Endothelial cell of umbilical vein (primary cell): ENCODE results near the gene CPSF3. TPM values are rescaled to one million over a fixed set of nuclear protein-coding genes. Genes with fewer than 3 reads are reported as not detected.

Source experiments
- BruUV-seq: library from RNA; stranded (reverse); fragments of 400-500 nt; replicated peaks from 2 replicates; lab custom pipeline; 2021; lab: Mats Ljungman, UMichigan
- CTCF ChIA-PET: fragments of 300-600, 350-600 bp; sonication (Branson Sonifier 250); formaldehyde crosslinking; loops from one replicate; lab custom pipeline; 2021; ENCODE audit warnings: antibody characterized with exemption, inconsistent platforms; lab: Charles Lee
- POLR2A ChIA-PET: fragments of 300-600, 350-600 bp; sonication (Branson Sonifier 250); formaldehyde crosslinking; loops from one replicate; lab custom pipeline; 2021; ENCODE audit warnings: antibody characterized with exemption, inconsistent platforms; lab: Charles Lee
- DNase-seq: peaks from one replicate; pipeline ENCODE4 v3.0.0-alpha.2; 2011; ENCODE audit warnings: low read depth, low spot score
- FAIRE-seq: peaks from 2 replicates; lab custom pipeline; 2011; peaks lifted over from hg19 to GRCh38; lab: Jason Lieb, UNC
- H2AFZ ChIP-seq: 2 replicates; pipeline ENCODE4 v1.6.0; 2012; ENCODE audit warnings: low read depth, low read length, control low read depth, inconsistent platforms
- H3K27ac ChIP-seq: 2 replicates; pipeline ENCODE4 v1.5.1; 2011; ENCODE audit warnings: low read depth, mild to moderate bottlenecking, control low read depth, low read length, moderate library complexity; ENCODE audit not compliant: insufficient read depth
- H3K27me3 ChIP-seq, 2 experiments: 2 replicates each; pipeline versions ENCODE4 v1.6.0 to v1.6.1; 2011; ENCODE audit warnings: low read length in 2 of 2, mixed read lengths in 1 of 2; ENCODE audit not compliant: control insufficient read depth in 2 of 2, insufficient read depth in 2 of 2
- H3K36me3 ChIP-seq, 2 experiments: 2 replicates in 1 of 2; 3 replicates in 1 of 2; pipeline ENCODE4 v1.5.1; 2011; ENCODE audit warnings: low read length in 2 of 2, mild to moderate bottlenecking in 1 of 2, moderate library complexity in 1 of 2; ENCODE audit not compliant: control insufficient read depth in 2 of 2, insufficient read depth in 2 of 2; ENCODE audit errors: extremely low read depth in 1 of 2
- H3K4me1 ChIP-seq: 3 replicates; pipeline ENCODE4 v1.5.1; 2011; ENCODE audit warnings: mild to moderate bottlenecking, low read length; ENCODE audit not compliant: control insufficient read depth, insufficient read depth; ENCODE audit errors: extremely low read depth
- H3K4me2 ChIP-seq: 2 replicates; pipeline ENCODE4 v1.6.1; 2011; ENCODE audit warnings: low read length, control low read depth, mixed read lengths; ENCODE audit not compliant: insufficient read depth
- H3K4me3 ChIP-seq, 3 experiments: fragments of 200-600 bp in 1 of 3; sonication (generic), shearing (Covaris generic) in 1 of 3; replicated peaks in 1 of 3; 2 replicates each; pipeline ENCODE4 v1.5.1; 2011 to 2016; ENCODE audit warnings: control low read depth in 3 of 3, low read length in 3 of 3, mild to moderate bottlenecking in 2 of 3, inconsistent platforms in 1 of 3, low read depth in 1 of 3, moderate library complexity in 1 of 3; ENCODE audit not compliant: insufficient read depth in 1 of 3
- H3K79me2 ChIP-seq: 2 replicates; pipeline ENCODE4 v1.6.0; 2012; ENCODE audit warnings: low read length, inconsistent platforms; ENCODE audit not compliant: control insufficient read depth, insufficient read depth
- H3K9ac ChIP-seq: replicated peaks from 2 replicates; pipeline ENCODE3; 2011; ENCODE audit warnings: low read length, control low read depth; ENCODE audit not compliant: insufficient read depth; ENCODE audit errors: extremely low read depth
- H3K9me1 ChIP-seq: replicated peaks from 3 replicates; pipeline ENCODE4 v1.6.0; 2011; ENCODE audit warnings: mild to moderate bottlenecking, low read length; ENCODE audit not compliant: control insufficient read depth, insufficient read depth; ENCODE audit errors: extremely low read depth
- H3K9me3 ChIP-seq: replicated peaks from 2 replicates; pipeline ENCODE4 v1.5.1; 2012; ENCODE audit warnings: low read length, inconsistent platforms; ENCODE audit not compliant: control insufficient read depth, insufficient read depth
- H4K20me1 ChIP-seq: replicated peaks from 2 replicates; pipeline ENCODE3; 2011; ENCODE audit warnings: mild to moderate bottlenecking, low read length; ENCODE audit not compliant: control insufficient read depth, insufficient read depth; ENCODE audit errors: extremely low read depth
- CTCF ChIP-seq, 2 donors: IDR thresholded peaks; 1 replicate in 1 of 2; 2 replicates in 1 of 2; pipeline ENCODE4 v1.5.1; 2011; ENCODE audit warnings: low read length in 2 of 2, mild to moderate bottlenecking in 2 of 2, moderate library complexity in 2 of 2, control low read depth in 1 of 2, inconsistent platforms in 1 of 2, low read depth in 1 of 2; ENCODE audit not compliant: insufficient read depth in 1 of 2; ENCODE audit errors: extremely low read depth in 1 of 2
- EZH2 ChIP-seq: IDR thresholded peaks from 2 replicates; pipeline ENCODE4 v1.6.1; 2012; ENCODE audit warnings: borderline replicate concordance, low read depth, mild to moderate bottlenecking, moderate library complexity, low read length, inconsistent platforms; ENCODE audit not compliant: severe bottlenecking
- FOS ChIP-seq: IDR thresholded peaks from 2 replicates; pipeline ENCODE4 v1.6.1; 2011; ENCODE audit warnings: mild to moderate bottlenecking, low read length, moderate library complexity, borderline replicate concordance; ENCODE audit not compliant: insufficient read depth
- GATA2 ChIP-seq: IDR thresholded peaks from 2 replicates; pipeline ENCODE4 v1.7.0; 2011; ENCODE audit warnings: low read depth, mild to moderate bottlenecking, moderate library complexity, mixed read lengths, low read length; ENCODE audit not compliant: insufficient read length, insufficient read depth
- JUN ChIP-seq: IDR thresholded peaks from 2 replicates; pipeline ENCODE4 v1.6.1; 2011; ENCODE audit warnings: borderline replicate concordance, low read depth; ENCODE audit not compliant: insufficient read length, insufficient read depth
- MAX ChIP-seq: IDR thresholded peaks from 2 replicates; pipeline ENCODE4 v1.6.1; 2011; ENCODE audit not compliant: insufficient read depth, insufficient read length
- MYC ChIP-seq: IDR thresholded peaks from one replicate; pipeline ENCODE4 v1.6.1; 2011; ENCODE audit warnings: mild to moderate bottlenecking, low read depth, low read length
- POLR2A ChIP-seq: IDR thresholded peaks from 2 replicates; pipeline ENCODE4 v1.6.1; 2012; ENCODE audit warnings: low read depth, mild to moderate bottlenecking, control low read depth, low read length
- POLR2AphosphoS5 ChIP-seq: IDR thresholded peaks from 2 replicates; pipeline ENCODE4 v1.6.1; 2012; ENCODE audit warnings: low read depth, mild to moderate bottlenecking, control low read depth, low read length, moderate library complexity; ENCODE audit not compliant: insufficient read depth
- dilution Hi-C: fragments of 300-500 bp; cut with MboI; formaldehyde crosslinking; loops from one replicate; pipeline ENCODE4 v1.15.0; 2019; ENCODE audit warnings: low sequenced_read_pairs; ENCODE audit not compliant: extremely low pct_ligation_motif_present
- intact Hi-C: fragments of 100-400 bp; cut with micrococcal nuclease; formaldehyde crosslinking; loops from one replicate; pipeline ENCODE4 v1.10.0; 2022
- polyA plus RNA-seq, 4 experiments: library from polyadenylated mRNA; depleted of rRNA in 3 of 4; stranded (reverse) in 3 of 4; unstranded in 1 of 4; fragments of >200 nt; gene quantifications; 2 replicates each; pipeline versions ENCODE4 v1.2.1 to v1.2.3, GENCODE V29; 2011 to 2012; ENCODE audit warnings: missing spikeins in 1 of 4
- total RNA-seq: library from RNA; stranded (reverse); gene quantifications from 2 replicates; pipeline ENCODE4 v1.2.3, GENCODE V29; 2021

Gene CPSF3
- total and polyA plus RNA-seq, 2 donors (not counting 3 experiments of a cell fraction or from before 2014, with no cell fraction given): 13.7 to 35.6 TPM

- BruUV-seq: no TSS peak
- Histone ChIP-seq H3K4me2 (no peak overlapping the region), H3K79me2 (no peaks in the 10 kb centered on the region), H4K20me1 (no peaks in the 10 kb centered on the region), H3K36me3 (peaks cover 9 to 15% of the 10 kb centered on the region in 2 experiments), H3K27me3 (no peaks in the 10 kb centered on the region), H3K9me1 (no peaks in the 10 kb centered on the region), H2AFZ (no peak overlapping the region), H3K4me3 (no peak overlapping the region), H3K9ac (no peak overlapping the region), H3K9me3 (no peaks in the 10 kb centered on the region), H3K27ac (no peak overlapping the region), H3K4me1 (no peaks in the 10 kb centered on the region)
- ChIA-PET POLR2A (no interaction called here), CTCF (no interaction called here)
- no peak for FAIRE-seq
- intact Hi-C loops: no loop called here
- dilution Hi-C loops: no loop called here
- TF ChIP-seq EZH2 (no peak), POLR2AphosphoS5 (no peak), MYC (no peak)
- no peak for DNase-seq
Measured at GRCh38 chr2:9443526-9443925, 20.1 kb downstream of the CPSF3 start.

GRCh38 chr2:9445089-9445488 is 21.6 kb downstream of the CPSF3 start:
- intact Hi-C loops (no loop called here), dilution Hi-C loops (no loop called here)
- no TSS peak for BruUV-seq
- Histone ChIP-seq H3K9me1 (no peaks in the 10 kb centered on the region), H3K9ac (no peak overlapping the region), H3K4me3 (no peak overlapping the region), H3K36me3 (peaks cover 9 to 15% of the 10 kb centered on the region in 2 experiments), H2AFZ (no peak overlapping the region), H4K20me1 (no peaks in the 10 kb centered on the region), H3K27me3 (no peaks in the 10 kb centered on the region), H3K9me3 (no peaks in the 10 kb centered on the region), H3K4me2 (no peak overlapping the region), H3K4me1 (no peaks in the 10 kb centered on the region), H3K27ac (no peak overlapping the region), H3K79me2 (no peaks in the 10 kb centered on the region)
- ChIA-PET POLR2A (no interaction called here), CTCF (no interaction called here)
- DNase-seq (no peak), FAIRE-seq (no peak)
- no peak for TF ChIP-seq JUN
- TF ChIP-seq MAX: no peak
- no peak for TF ChIP-seq CTCF (IDR thresholded peaks at IDR 0.05; ENCODE audit: extremely low read depth in 1 of 2, insufficient read depth in 1 of 2, low read depth in 1 of 2, low read length in 2 of 2)
- no peak for TF ChIP-seq POLR2AphosphoS5
- no peak for TF ChIP-seq EZH2
- TF ChIP-seq GATA2: no peak
- no peak for TF ChIP-seq POLR2A
- TF ChIP-seq FOS: no peak
